Stimulated activated CD8-positive, alpha-beta memory T cell treated with anti-CD3 and anti-CD28 coated beads, Interleukin-7, amount 100 ng/mL, for 1 hour (primary cell): ENCODE measurements around the gene ERBB4.

ENCODE experiments used
- DNase-seq, 2 donors: peaks; one replicate each; pipeline ENCODE4 v3.0.0-alpha.2; 2020; ENCODE audit warnings: low read depth in 2 of 2

ERBB4 gene

GRCh38 chr2:211473116-211473515, 1065.5 kb downstream of the ERBB4 start:
- no peak for DNase-seq

GRCh38 chr2:211469664-211470059, 1068.9 kb downstream of the ERBB4 start:
- DNase-seq, result no peak

GRCh38 chr2:211468877-211469663, 1069.5 kb downstream of the ERBB4 start:
- no peak for DNase-seq

- DNase-seq, result no peak
Measured at GRCh38 chr2:211468217-211468616, 1070.4 kb downstream of the ERBB4 start.

GRCh38 chr2:211463397-211463796, 1075.2 kb downstream of the ERBB4 start:
- DNase-seq, result no peak

- no peak for DNase-seq
Measured at GRCh38 chr2:211458974-211459373, 1079.6 kb downstream of the ERBB4 start.

GRCh38 chr2:211457325-211457724, 1081.3 kb downstream of the ERBB4 start:
- DNase-seq, result no peak

- DNase-seq, result no peak
Measured at GRCh38 chr2:211455216-211455841, 1083.3 kb downstream of the ERBB4 start.

- no peak for DNase-seq
Measured at GRCh38 chr2:211454679-211455078, 1083.9 kb downstream of the ERBB4 start.

GRCh38 chr2:211453311-211453887, 1085.2 kb downstream of the ERBB4 start:
- DNase-seq, result no peak

GRCh38 chr2:211451642-211452041, 1087.0 kb downstream of the ERBB4 start:
- no peak for DNase-seq

- no peak for DNase-seq
Measured at GRCh38 chr2:211449819-211450218, 1088.8 kb downstream of the ERBB4 start.

- no peak for DNase-seq
Measured at GRCh38 chr2:211447548-211447947, 1091.1 kb downstream of the ERBB4 start.

GRCh38 chr2:211440107-211440506, 1098.5 kb downstream of the ERBB4 start:
- no peak for DNase-seq

- DNase-seq, result no peak
Measured at GRCh38 chr2:211439011-211439410, 1099.6 kb downstream of the ERBB4 start.

GRCh38 chr2:211437396-211437795, 1101.2 kb downstream of the ERBB4 start:
- no peak for DNase-seq

- DNase-seq, result no peak
Measured at GRCh38 chr2:211436182-211436581, 1102.4 kb downstream of the ERBB4 start.

GRCh38 chr2:211435331-211435730, 1103.3 kb downstream of the ERBB4 start:
- DNase-seq, result no peak

GRCh38 chr2:211434773-211435172, 1103.8 kb downstream of the ERBB4 start:
- no peak for DNase-seq

GRCh38 chr2:211429256-211429920, 1109.2 kb downstream of the ERBB4 start:
- no peak for DNase-seq

- DNase-seq, result no peak
Measured at GRCh38 chr2:211426240-211426639, 1112.4 kb downstream of the ERBB4 start.

- DNase-seq, result no peak
Measured at GRCh38 chr2:211423018-211423417, 1115.6 kb downstream of the ERBB4 start.

GRCh38 chr2:211417544-211417943, 1121.1 kb downstream of the ERBB4 start:
- DNase-seq, result no peak
